Endothelial cell of umbilical vein (primary cell): ENCODE measurements around the gene POTEG. TPM values are rescaled to one million over a fixed set of nuclear protein-coding genes. Genes with fewer than 3 reads are reported as not detected.
"Not testable (repeated sequence)": the region's sequence is repeated elsewhere in the genome, so short reads cannot be mapped to it uniquely, and the experiment has no call there.

Experiments used
- BruUV-seq: library from RNA; stranded (reverse); fragments of 400-500 nt; replicated peaks from 2 replicates; lab custom pipeline; 2021; lab: Mats Ljungman, UMichigan
- CTCF ChIA-PET: fragments of 300-600, 350-600 bp; sonication (Branson Sonifier 250); formaldehyde crosslinking; loops from one replicate; lab custom pipeline; 2021; ENCODE audit warnings: antibody characterized with exemption, inconsistent platforms; lab: Charles Lee
- POLR2A ChIA-PET: fragments of 300-600, 350-600 bp; sonication (Branson Sonifier 250); formaldehyde crosslinking; loops from one replicate; lab custom pipeline; 2021; ENCODE audit warnings: antibody characterized with exemption, inconsistent platforms; lab: Charles Lee
- DNase-seq: peaks from one replicate; pipeline ENCODE4 v3.0.0-alpha.2; 2011; ENCODE audit warnings: low read depth, low spot score
- FAIRE-seq: peaks from 2 replicates; lab custom pipeline; 2011; peaks lifted over from hg19 to GRCh38; lab: Jason Lieb, UNC
- H2AFZ ChIP-seq: 2 replicates; pipeline ENCODE4 v1.6.0; 2012; ENCODE audit warnings: low read depth, low read length, control low read depth, inconsistent platforms
- H3K27ac ChIP-seq: 2 replicates; pipeline ENCODE4 v1.5.1; 2011; ENCODE audit warnings: low read depth, mild to moderate bottlenecking, control low read depth, low read length, moderate library complexity; ENCODE audit not compliant: insufficient read depth
- H3K27me3 ChIP-seq, 2 experiments: 2 replicates each; pipeline versions ENCODE4 v1.6.0 to v1.6.1; 2011; ENCODE audit warnings: low read length in 2 of 2, mixed read lengths in 1 of 2; ENCODE audit not compliant: control insufficient read depth in 2 of 2, insufficient read depth in 2 of 2
- H3K36me3 ChIP-seq, 2 experiments: 2 replicates in 1 of 2; 3 replicates in 1 of 2; pipeline ENCODE4 v1.5.1; 2011; ENCODE audit warnings: low read length in 2 of 2, mild to moderate bottlenecking in 1 of 2, moderate library complexity in 1 of 2; ENCODE audit not compliant: control insufficient read depth in 2 of 2, insufficient read depth in 2 of 2; ENCODE audit errors: extremely low read depth in 1 of 2
- H3K4me1 ChIP-seq: 3 replicates; pipeline ENCODE4 v1.5.1; 2011; ENCODE audit warnings: mild to moderate bottlenecking, low read length; ENCODE audit not compliant: control insufficient read depth, insufficient read depth; ENCODE audit errors: extremely low read depth
- H3K4me2 ChIP-seq: 2 replicates; pipeline ENCODE4 v1.6.1; 2011; ENCODE audit warnings: low read length, control low read depth, mixed read lengths; ENCODE audit not compliant: insufficient read depth
- H3K4me3 ChIP-seq, 3 experiments: fragments of 200-600 bp in 1 of 3; sonication (generic), shearing (Covaris generic) in 1 of 3; replicated peaks in 1 of 3; 2 replicates each; pipeline ENCODE4 v1.5.1; 2011 to 2016; ENCODE audit warnings: control low read depth in 3 of 3, low read length in 3 of 3, mild to moderate bottlenecking in 2 of 3, inconsistent platforms in 1 of 3, low read depth in 1 of 3, moderate library complexity in 1 of 3; ENCODE audit not compliant: insufficient read depth in 1 of 3
- H3K79me2 ChIP-seq: 2 replicates; pipeline ENCODE4 v1.6.0; 2012; ENCODE audit warnings: low read length, inconsistent platforms; ENCODE audit not compliant: control insufficient read depth, insufficient read depth
- H3K9ac ChIP-seq: replicated peaks from 2 replicates; pipeline ENCODE3; 2011; ENCODE audit warnings: low read length, control low read depth; ENCODE audit not compliant: insufficient read depth; ENCODE audit errors: extremely low read depth
- H3K9me1 ChIP-seq: replicated peaks from 3 replicates; pipeline ENCODE4 v1.6.0; 2011; ENCODE audit warnings: mild to moderate bottlenecking, low read length; ENCODE audit not compliant: control insufficient read depth, insufficient read depth; ENCODE audit errors: extremely low read depth
- H3K9me3 ChIP-seq: replicated peaks from 2 replicates; pipeline ENCODE4 v1.5.1; 2012; ENCODE audit warnings: low read length, inconsistent platforms; ENCODE audit not compliant: control insufficient read depth, insufficient read depth
- H4K20me1 ChIP-seq: replicated peaks from 2 replicates; pipeline ENCODE3; 2011; ENCODE audit warnings: mild to moderate bottlenecking, low read length; ENCODE audit not compliant: control insufficient read depth, insufficient read depth; ENCODE audit errors: extremely low read depth
- dilution Hi-C: fragments of 300-500 bp; cut with MboI; formaldehyde crosslinking; loops from one replicate; pipeline ENCODE4 v1.15.0; 2019; ENCODE audit warnings: low sequenced_read_pairs; ENCODE audit not compliant: extremely low pct_ligation_motif_present
- intact Hi-C: fragments of 100-400 bp; cut with micrococcal nuclease; formaldehyde crosslinking; loops from one replicate; pipeline ENCODE4 v1.10.0; 2022
- polyA plus RNA-seq, 4 experiments: library from polyadenylated mRNA; depleted of rRNA in 3 of 4; stranded (reverse) in 3 of 4; unstranded in 1 of 4; fragments of >200 nt; gene quantifications; 2 replicates each; pipeline versions ENCODE4 v1.2.1 to v1.2.3, GENCODE V29; 2011 to 2012; ENCODE audit warnings: missing spikeins in 1 of 4
- total RNA-seq: library from RNA; stranded (reverse); gene quantifications from 2 replicates; pipeline ENCODE4 v1.2.3, GENCODE V29; 2021

POTEG gene
- total and polyA plus RNA-seq, 2 donors (not counting 3 experiments of a cell fraction or from before 2014, with no cell fraction given) = not detected

- H3K4me3 ChIP-seq, FAIRE-seq, H3K4me1 ChIP-seq, H3K36me3 ChIP-seq, intact Hi-C loops, POLR2A ChIA-PET, H3K9ac ChIP-seq, H3K4me2 ChIP-seq, DNase-seq, H2AFZ ChIP-seq, BruUV-seq, H3K27me3 ChIP-seq, H3K27ac ChIP-seq, dilution Hi-C loops, H3K79me2 ChIP-seq, H3K9me3 ChIP-seq, CTCF ChIA-PET, H4K20me1 ChIP-seq, H3K9me1 ChIP-seq: not testable (repeated sequence)
Measured at GRCh38 chr14:19383008-19383584, 51.0 kb downstream of the POTEG start.

- H3K27ac ChIP-seq, H3K9me3 ChIP-seq, BruUV-seq, H3K4me2 ChIP-seq, FAIRE-seq, H3K4me3 ChIP-seq, H3K79me2 ChIP-seq, intact Hi-C loops, H4K20me1 ChIP-seq, H3K27me3 ChIP-seq, dilution Hi-C loops, POLR2A ChIA-PET, H3K9me1 ChIP-seq, H3K4me1 ChIP-seq, H3K36me3 ChIP-seq, H3K9ac ChIP-seq, CTCF ChIA-PET, DNase-seq, H2AFZ ChIP-seq: not testable (repeated sequence)
Measured at GRCh38 chr14:19380137-19380536, 54.0 kb downstream of the POTEG start.

GRCh38 chr14:19374451-19374903 is 59.7 kb downstream of the POTEG start:
- BruUV-seq, DNase-seq: not testable (repeated sequence)

GRCh38 chr14:19372813-19373500 is 61.2 kb downstream of the POTEG start:
- H3K4me3 ChIP-seq, POLR2A ChIA-PET, H3K4me2 ChIP-seq, FAIRE-seq, H3K9me3 ChIP-seq, H2AFZ ChIP-seq, H4K20me1 ChIP-seq, intact Hi-C loops, H3K4me1 ChIP-seq, CTCF ChIA-PET, H3K9me1 ChIP-seq, H3K27ac ChIP-seq, H3K36me3 ChIP-seq, H3K9ac ChIP-seq, DNase-seq, H3K27me3 ChIP-seq, dilution Hi-C loops, BruUV-seq, H3K79me2 ChIP-seq: not testable (repeated sequence)

More at GRCh38 chr14:19374451-19374903, 59.7 kb downstream of the POTEG start:
- FAIRE-seq, POLR2A ChIA-PET, CTCF ChIA-PET, H3K9me1 ChIP-seq, H3K4me2 ChIP-seq, H3K4me3 ChIP-seq, H2AFZ ChIP-seq, H3K79me2 ChIP-seq, H3K9ac ChIP-seq, H3K27ac ChIP-seq, intact Hi-C loops, H4K20me1 ChIP-seq, H3K9me3 ChIP-seq, H3K27me3 ChIP-seq, H3K36me3 ChIP-seq, H3K4me1 ChIP-seq, dilution Hi-C loops: not testable (repeated sequence)
